Left colon (tissue), 2 donors: ENCODE data around the gene STMN1. TPM values are rescaled to one million over a fixed set of nuclear protein-coding genes. Genes with fewer than 3 reads are reported as not detected.

ENCODE experiments used
- ATAC-seq: fragments of 200-7000 bp; cut with Tn5 transposase; one replicate; pipeline ENCODE4 v1.9.1; 2020; ENCODE audit warnings: mild to moderate bottlenecking, moderate library complexity
- DNase-seq, 2 donors: peaks; one replicate each; pipeline ENCODE4 v3.0.0-alpha.2; 2020
- intact Hi-C, 2 donors: fragments of 100-400 bp; cut with DNase I in 1 of 2; cut with micrococcal nuclease in 1 of 2; formaldehyde crosslinking; loops; one replicate each; pipeline versions ENCODE4 v1.11.2 to v1.14.0; 2022; cut with DNase I, micrococcal nuclease
- total RNA-seq, 2 donors: library from RNA; stranded (reverse); fragmentation: NEBNext Ultra II Directional; extraction: Animal tissue kit (Norgen Biotek cat#: 25700); gene quantifications; one replicate each; pipeline ENCODE4 v1.2.1, GENCODE V29; 2021
- donor health status: DM: no; HTN: no; CAD: no.
- donor health status: DM: yes; HTN: yes; CAD: no.

The STMN1 gene
- total RNA-seq, 2 donors from 2014 or later = 27.8 to 52.6 TPM

- intact Hi-C loops = no loop called here
- no peak for DNase-seq
- peak; percentile 2 for ATAC-seq
Observed at GRCh38 chr1:25874635-25875153, 31.5 kb downstream of the STMN1 start.

DNA sequence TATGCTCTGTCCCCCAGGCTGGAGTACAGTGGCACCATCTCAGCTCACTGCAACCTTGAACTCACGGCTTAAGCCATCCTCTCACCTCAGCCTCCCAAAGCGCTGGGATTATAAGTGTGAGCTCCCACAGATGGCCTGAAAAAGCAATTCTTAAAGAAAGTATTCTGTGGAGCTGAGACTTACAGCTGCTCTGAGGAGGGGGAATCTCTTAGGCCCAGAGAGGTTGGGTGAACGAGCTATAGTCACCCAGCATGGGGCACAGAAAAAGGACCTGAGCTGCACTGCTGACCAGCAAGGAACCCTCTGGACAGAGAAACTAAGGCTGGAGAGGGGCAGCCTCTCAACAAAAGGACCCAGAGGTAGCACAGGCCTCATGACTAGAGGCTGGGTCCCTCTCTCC lies 32.0 kb downstream of the STMN1 start:
- DNase-seq (no peak), ATAC-seq (no peak)
- intact Hi-C loops = no loop called here

DNA sequence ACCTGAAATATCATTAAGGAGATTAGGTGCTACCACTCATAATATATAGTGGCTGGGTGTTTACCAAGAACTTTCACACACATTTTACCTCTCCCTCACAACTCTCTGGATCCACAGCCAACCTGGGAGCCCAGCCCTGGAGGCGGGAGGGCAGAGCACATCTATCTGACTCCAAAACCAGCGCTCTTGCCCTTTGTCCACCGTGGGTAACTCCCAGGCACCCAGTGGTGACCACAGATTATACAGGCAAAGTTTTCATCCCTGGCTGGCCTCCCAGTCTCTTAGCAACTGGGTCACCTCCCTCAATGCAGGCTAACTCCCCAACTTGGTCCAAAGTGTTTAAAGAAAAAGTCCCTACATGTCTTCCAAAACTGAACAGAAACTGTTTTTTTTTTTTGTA lies 33.1 kb downstream of the STMN1 start:
- intact Hi-C loops = no loop called here
- ATAC-seq = peak; percentile 38
- DNase-seq = no peak

DNA sequence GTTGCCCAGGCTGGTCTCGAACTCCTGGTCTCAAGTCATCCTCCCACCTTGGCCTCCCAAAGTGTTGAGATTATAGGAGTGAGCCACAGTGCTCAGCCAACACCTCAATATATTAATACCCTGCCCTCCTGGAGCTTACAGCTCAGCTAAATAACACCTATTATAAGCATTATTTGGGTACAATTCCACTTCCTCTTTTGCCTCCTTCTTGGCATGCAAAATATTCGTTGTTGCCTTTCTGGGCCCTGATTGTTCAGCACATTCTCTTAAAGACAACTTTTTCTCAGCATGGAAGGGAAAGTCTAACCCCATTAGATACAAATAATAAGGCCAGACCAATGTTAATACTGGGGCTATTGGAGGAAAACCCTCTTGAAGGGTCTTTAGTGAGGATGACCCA lies 33.5 kb downstream of the STMN1 start:
- intact Hi-C loops = no loop called here
- ATAC-seq (no peak), DNase-seq (no peak)

DNA sequence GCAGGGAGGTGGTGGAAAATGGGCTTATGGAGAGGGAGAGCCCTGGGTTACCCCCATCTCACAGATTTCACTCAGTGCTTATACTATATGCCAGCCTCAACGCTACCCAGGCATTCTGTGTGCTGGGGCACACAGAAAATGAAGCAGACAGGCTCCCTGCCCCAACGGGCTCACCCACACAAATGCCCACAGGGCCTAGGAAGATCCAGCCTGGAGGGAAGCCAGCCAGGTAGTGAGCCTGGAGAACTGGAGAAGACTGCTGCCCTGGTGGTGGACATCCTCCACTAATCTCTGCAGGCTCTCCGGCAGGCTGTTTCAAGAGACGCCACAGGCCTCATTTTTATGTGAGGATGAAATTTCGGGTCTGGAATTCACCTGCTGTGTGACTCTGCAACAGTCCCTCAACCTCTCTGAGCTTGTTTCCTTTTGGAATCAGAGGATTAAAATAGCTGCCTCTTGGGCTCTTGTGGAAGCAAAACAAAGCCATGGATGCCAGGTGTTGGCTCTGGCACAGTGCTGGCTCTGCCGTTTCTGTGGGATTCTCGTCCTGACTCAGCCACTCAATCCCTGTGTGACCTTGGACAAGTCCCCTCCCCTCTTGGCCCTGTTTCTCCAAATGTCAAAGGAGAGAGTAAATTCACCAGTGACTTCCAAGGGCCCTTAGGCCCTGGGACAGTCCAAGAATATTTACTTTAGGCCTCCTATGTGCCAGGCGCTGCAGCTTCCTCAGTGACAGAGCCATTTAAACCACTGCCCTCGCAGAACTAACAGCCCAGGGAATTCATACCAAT lies 34.3 kb downstream of the STMN1 start:
- intact Hi-C loops = no loop called here
- ATAC-seq = no peak
- no peak for DNase-seq

DNA sequence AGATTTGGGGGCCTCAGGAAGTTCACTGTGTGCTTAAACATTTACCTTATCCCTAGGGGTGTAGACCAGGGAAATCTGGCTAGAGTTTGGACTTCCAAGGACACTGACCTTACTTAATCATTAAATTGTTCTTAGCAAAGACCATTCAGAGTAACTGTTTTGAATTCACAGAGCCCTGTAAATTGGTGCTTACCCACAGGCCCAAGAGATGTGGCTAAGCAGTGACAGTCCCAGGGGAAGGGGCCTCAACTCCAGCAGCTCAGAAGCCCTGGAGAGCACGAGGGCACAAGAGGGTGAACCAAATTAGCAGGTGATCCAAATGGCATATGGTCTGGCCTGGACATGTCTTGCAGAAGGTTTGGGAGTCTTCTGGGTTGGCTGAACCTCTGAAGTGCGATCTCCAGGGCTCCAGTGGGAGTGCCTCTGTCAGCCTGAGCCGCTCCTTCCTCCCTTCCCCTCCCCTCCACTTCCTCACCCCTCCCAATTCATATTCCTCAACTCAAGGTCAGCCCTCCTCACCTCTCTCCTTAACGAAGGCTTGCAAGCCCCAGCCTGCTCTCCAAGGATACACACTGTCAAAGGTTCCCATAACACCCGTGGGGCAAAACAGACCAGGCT lies 35.0 kb downstream of the STMN1 start:
- ATAC-seq (peak; percentile 44), DNase-seq (no peak)
- intact Hi-C loops = no loop called here

DNA sequence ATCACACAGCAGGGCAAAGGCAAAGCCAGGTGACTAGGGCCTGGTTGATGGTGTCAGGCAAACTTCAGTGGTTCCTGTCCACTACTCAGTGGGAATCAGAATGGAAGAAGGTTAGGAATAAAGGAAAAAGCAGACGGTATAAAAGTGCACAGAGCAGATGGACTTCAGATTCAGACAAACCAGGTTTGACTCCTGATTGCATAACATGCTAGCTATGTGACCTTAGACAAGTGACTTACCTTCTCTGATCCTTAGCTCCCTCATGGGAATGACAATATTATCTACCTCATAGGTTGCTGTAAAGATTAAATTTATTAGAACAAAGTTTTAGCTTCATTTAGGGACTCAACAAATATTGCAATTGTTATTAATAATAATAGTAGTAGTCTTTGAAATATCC lies 35.6 kb downstream of the STMN1 start:
- intact Hi-C loops = no loop called here
- no peak for ATAC-seq
- DNase-seq = no peak

DNA sequence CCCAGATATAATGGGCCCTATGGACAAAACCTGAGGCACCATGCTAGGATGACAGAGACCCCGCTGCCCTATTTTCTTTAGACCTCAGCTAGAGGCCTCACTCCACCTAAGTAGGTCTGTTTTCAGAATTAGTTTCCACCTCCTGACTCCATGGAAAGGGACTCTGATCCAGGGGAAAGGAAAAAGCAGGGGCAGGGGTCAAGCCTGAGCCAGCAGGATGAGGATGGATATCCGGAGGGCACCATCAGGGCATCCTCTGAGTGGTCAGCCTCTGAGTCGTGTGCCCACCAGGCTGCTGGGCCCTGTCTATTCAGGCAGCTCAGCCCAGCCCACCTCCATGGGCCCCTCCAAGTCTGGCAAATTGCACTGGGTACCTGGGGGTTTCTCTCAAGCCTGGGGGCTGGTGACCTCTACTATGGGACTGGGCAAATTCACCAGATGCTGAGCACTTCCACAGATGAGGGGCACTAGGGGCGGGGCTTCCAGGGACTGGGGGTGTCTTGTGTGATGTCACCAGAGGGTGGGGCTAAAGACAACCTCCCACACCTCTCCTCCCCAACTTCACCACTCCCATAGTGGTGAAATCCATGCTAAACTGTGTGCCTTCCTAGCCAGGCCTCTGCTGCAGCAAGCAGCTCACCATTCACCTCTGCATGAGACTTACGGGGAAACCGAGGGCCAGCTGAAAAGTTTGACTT lies 36.2 kb downstream of the STMN1 start:
- DNase-seq = no peak
- ATAC-seq = no peak
- intact Hi-C loops = no loop called here

DNA sequence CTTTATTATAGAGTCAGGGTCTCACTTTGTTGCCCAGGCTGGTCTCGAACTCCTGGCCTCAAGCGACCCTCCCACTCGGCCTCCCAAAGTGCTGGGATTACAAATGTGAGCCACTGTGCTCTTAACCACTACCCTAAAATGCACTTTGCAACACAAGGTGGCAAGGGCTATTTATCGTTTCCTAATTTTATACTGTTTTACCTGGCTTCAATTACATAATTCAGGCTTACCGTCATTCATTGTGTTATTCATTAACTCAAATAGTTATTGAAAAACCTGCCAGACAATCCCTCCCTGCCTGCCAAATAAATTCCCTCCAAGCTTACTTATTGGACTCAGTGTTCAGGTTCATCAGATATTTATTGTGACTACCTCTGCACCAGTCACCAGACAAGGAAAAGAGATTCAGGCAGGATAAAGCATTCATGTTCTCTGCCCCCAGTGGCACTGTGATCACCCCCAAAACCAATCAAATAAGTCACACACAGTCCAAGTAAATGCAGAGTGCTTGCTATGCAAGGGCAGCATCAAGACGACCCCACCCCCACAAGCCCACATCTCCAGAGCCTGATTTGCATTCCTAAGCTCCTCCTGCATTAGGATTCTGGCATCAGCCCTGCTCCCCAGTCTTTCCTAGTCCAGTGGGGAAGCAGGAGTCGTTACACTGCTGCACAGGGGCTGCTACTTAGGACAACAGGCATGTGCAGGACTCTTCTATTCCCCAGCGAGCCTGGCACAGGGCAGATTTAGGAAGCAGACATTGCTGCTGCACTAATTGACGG lies 38.8 kb downstream of the STMN1 start:
- ATAC-seq = peak; percentile 71
- DNase-seq = no peak
- intact Hi-C loops = no loop called here

DNA sequence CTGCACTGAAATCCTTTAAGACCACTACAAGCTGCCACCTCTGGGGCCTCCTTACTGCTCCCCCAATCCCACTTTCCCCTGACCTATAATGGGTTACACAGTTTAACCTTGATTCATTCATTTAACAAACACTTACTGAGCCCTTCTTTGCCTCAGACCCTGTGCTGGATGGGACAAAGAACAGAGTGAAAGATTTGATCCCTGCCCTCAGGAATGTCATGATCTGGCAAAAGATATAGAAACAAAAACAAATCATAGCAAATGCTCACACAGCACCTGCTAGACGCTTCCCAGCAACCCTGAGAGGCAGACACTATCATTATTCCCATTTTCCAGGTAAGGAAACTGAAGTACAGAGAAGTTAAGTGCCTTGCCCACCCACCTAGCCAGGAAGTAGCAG lies 39.9 kb downstream of the STMN1 start:
- DNase-seq = no peak
- ATAC-seq = no peak
- intact Hi-C loops = no loop called here

DNA sequence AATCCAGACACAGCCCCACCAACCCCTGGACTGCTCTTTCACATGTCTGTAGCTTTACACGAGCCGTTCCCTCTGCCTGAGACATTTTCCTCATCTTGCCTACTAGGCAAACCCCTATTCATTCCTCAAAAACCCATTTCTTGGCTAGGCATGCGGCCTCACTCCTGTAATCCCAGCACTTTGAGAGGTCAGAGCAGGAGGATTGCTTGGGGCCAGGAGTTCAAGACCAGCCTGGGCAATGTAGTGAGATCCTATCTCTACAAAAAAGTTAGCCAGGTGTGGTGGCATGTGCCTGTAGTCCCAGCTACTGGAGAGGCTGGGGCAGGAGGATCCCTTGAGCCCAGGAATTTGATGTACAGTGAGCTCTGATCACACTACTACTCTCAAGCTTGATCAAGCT lies 41.8 kb downstream of the STMN1 start:
- DNase-seq (no peak), ATAC-seq (no peak)
- intact Hi-C loops = no loop called here

DNA sequence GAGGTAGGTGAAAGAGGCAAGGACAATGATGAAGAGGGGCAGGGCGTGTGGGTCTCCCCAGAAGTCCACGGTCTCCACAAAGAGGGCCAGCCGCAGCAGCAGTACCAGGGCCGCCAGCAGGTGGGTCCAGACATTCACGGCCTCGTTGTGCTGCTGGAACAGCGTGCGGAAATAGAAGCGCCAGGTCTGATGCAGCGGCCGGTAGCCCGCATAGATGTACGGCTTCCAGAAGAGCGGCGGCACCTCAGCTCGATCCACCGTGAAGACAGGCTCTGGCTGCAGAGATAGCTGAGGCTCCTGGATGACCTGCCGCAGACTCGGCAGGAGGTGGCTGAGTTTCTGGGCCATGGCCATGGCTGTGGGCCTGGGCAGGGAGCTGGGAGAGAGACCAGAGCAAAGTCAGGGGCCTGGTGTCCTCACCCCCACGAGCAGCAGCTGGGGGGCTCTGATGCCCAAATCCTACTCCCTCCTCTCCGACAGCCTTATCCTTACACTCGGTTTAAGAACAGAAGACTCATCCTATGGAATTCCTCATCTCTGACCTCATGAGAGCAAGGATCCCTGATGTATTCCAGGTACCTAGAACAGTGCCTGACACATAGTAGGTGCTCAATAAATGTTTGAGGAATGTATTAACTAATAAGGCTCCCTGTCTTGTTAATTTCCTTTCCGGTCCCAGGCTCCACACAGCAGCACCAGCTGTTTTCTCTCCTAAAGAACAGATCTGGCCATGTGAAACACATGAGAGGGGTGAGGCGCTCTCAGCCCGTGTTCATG lies 42.5 kb downstream of the STMN1 start:
- intact Hi-C loops = no loop called here
- no peak for ATAC-seq

GRCh38 chr1:25862785-25863485 lies 43.3 kb downstream of the STMN1 start:
- ATAC-seq (no peak), DNase-seq (no peak)
- intact Hi-C loops = no loop called here

More for the DNA sequence above, 42.5 kb downstream of the STMN1 start:
- DNase-seq = no peak

GRCh38 chr1:25861316-25862286 lies 44.6 kb downstream of the STMN1 start:
- DNase-seq (peak; percentile 51 to 53), ATAC-seq (peak; percentile 39)
- intact Hi-C loops = no loop called here

GRCh38 chr1:25858906-25859789 lies 47.1 kb downstream of the STMN1 start, which contains the start of gene AUNIP:
TSS of gene AUNIP (minus strand) at chr1:25859457. CDS start at chr1:25859357, 100 bp downstream.
- DNase-seq (peak; percentile 81 to 92), ATAC-seq (peak; percentile 97)
- intact Hi-C loops = no loop called here

- ATAC-seq (no peak), DNase-seq (no peak)
- intact Hi-C loops = no loop called here
Observed at GRCh38 chr1:25858494-25858893, 47.7 kb downstream of the STMN1 start.
